Measurements from ENCODE around the gene HNF1B.

The HNF1B gene

DNA sequence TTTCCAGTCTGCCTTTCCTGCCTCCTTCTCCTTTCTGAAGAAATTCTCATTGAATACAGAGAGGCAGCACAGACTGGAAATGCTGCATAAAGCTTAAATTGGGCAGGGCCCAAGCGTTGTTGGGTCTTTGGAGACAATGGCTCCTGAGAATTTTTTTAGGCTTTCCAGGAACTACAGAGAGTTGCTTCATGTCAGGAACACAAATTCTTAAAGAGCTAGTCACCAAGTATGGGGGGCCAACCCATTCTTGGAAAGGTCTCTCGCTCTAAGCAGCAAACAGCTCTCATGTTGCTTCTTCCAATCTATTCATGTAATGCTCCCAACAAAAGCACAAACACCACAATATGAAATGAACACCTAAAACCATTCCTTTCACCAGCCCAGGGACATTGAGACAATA lies 6.9 kb downstream of the HNF1B start:
- TF ChIP-seq, protein P1, sequence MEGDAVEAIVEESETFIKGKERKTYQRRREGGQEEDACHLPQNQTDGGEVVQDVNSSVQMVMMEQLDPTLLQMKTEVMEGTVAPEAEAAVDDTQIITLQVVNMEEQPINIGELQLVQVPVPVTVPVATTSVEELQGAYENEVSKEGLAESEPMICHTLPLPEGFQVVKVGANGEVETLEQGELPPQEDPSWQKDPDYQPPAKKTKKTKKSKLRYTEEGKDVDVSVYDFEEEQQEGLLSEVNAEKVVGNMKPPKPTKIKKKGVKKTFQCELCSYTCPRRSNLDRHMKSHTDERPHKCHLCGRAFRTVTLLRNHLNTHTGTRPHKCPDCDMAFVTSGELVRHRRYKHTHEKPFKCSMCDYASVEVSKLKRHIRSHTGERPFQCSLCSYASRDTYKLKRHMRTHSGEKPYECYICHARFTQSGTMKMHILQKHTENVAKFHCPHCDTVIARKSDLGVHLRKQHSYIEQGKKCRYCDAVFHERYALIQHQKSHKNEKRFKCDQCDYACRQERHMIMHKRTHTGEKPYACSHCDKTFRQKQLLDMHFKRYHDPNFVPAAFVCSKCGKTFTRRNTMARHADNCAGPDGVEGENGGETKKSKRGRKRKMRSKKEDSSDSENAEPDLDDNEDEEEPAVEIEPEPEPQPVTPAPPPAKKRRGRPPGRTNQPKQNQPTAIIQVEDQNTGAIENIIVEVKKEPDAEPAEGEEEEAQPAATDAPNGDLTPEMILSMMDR (IDR thresholded peaks at IDR 0.05; ENCODE audit: borderline replicate concordance, insufficient read depth, low read depth, low read length): no peak
- no peak overlapping the region for H3K4me3 ChIP-seq (ENCODE audit: low read depth, low read length)

DNA sequence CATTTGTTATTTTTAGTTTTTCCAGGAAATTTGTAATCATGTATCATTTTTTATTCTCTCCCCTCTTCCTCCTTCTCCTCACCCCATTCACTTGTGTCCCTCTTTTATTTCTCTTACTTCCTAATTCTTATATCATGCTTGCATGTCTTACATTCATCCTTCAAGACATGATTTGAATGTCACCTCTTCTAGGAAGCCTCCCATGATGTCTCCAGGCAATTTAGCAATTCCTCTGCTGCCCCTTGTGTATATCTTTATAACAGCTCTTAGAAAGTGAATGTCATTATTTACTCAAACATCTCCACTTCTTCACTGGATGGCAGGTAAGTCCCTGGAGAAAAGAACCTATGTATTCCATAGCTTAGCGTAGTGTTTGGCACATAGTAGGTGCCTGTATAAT lies 7.8 kb downstream of the HNF1B start:
- TF ChIP-seq, protein P1 (IDR thresholded peaks at IDR 0.05; ENCODE audit: borderline replicate concordance, insufficient read depth, low read depth, low read length): no peak
- no peak overlapping the region for H3K4me3 ChIP-seq (ENCODE audit: low read depth, low read length)

DNA sequence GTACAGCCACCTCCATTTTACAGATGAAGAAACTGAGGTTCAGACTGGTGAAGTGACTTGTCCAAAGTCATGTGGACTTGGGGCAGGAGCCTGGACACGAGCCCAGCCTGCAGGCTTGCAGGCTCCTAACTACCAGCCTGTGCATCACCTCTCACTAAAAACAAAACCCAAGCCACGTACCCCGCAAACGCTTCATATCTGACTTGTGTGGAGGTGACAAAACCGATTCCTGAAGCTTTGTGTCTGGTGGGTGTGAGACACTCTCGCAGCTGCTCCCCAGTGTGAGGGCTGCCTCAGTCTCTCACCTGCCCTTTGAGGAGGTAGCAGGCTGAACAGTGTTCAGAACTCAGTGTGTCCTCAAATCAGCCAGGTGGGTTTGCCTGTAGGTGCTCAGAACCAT lies 8.4 kb downstream of the HNF1B start:
- H3K4me3 ChIP-seq (ENCODE audit: low read depth, low read length): no peak overlapping the region
- TF ChIP-seq, protein P1 (IDR thresholded peaks at IDR 0.05; ENCODE audit: borderline replicate concordance, insufficient read depth, low read depth, low read length): no peak

DNA sequence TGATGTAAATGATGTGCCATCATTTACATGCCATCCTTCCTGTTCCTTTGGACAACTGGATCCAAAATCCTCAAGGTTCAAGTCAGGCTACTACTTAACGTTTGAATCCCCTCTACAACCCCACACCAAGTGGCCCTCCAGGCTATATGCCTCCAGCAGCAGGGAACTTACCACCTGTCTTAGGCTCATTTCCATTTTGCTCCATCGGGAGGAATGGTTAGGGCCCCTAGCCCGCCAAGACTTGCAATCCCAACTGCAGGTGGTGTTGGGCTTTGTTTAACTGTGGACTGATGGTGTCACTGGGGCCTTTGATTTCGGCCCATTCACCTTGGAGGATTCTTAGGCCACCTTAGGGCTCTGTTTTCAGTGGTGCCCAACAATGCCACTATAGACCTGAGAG lies 9.7 kb downstream of the HNF1B start:
- no peak overlapping the region for H3K4me3 ChIP-seq (ENCODE audit: low read depth, low read length)
- TF ChIP-seq, protein P1 (IDR thresholded peaks at IDR 0.05; ENCODE audit: borderline replicate concordance, insufficient read depth, low read depth, low read length): no peak

DNA sequence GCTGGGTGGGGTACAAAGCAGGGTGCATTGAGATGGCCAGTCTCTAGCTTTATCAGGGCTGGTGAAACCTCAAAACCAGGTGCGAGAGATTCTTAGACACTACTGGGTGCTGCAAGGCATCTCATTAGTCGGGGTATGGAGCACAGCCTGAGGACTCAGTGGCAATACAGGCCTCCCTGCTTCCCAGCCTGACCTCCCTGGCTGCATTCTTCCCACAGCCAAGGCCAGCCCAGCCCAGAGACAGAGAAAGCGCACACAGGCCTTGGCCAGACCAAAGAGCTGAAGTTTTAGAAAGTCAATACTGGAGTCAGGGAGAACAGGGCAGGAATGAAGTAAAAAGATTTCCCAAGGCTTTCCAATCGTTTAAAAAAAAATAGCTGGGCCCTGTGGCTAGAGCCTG lies 12.5 kb downstream of the HNF1B start:
- TF ChIP-seq, protein P1 (IDR thresholded peaks at IDR 0.05; ENCODE audit: borderline replicate concordance, insufficient read depth, low read depth, low read length): no peak
- H3K4me3 ChIP-seq (ENCODE audit: low read depth, low read length): no peak overlapping the region

DNA sequence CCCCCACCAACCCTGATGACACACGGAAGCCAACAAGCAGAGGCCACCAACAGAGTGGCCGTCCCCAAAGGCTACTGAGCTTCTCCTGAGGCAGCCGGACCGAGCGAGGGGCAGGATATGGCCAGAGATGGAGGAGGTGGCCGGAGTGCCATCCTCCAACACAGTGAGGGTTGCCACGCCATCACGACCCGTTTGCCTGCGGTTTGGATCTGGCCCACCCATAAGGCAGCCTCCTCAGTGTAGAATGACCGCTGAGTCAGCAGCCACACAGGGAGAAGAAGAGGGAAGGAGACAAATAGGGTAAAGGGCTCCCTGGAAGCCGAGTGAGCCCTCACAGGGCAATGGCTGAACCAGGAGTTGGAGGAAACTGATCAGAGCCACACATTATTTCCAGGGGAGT lies 13.8 kb downstream of the HNF1B start:
- H3K4me3 ChIP-seq (ENCODE audit: low read depth, low read length): no peak overlapping the region
- TF ChIP-seq, protein P1 (IDR thresholded peaks at IDR 0.05; ENCODE audit: borderline replicate concordance, insufficient read depth, low read depth, low read length): no peak

DNA sequence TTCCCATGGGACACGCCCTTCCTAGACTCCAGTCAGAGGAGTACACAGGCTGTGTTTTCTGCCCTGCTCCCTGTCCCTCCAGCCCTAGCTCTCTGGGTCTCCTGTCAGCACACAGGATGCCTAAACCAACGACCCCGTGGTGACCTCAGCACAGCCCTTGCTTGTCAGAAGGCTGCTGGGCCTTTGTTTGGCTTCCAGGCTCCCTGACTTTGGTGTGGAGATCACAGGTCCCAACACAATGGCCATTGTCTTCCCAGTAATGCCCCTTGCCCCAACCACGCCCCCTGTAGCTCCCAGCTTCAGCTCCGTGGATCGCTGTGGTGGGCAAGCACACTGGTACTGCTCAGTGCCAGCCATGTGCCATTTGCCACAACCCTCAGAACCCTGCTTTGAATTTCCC lies 15.0 kb downstream of the HNF1B start:
- no peak overlapping the region for H3K4me3 ChIP-seq (ENCODE audit: low read depth, low read length)
- TF ChIP-seq, protein P1 (IDR thresholded peaks at IDR 0.05; ENCODE audit: borderline replicate concordance, insufficient read depth, low read depth, low read length): no peak
